Left colon (tissue), 2 donors: Measurements from ENCODE around the gene SIT1. TPM values are rescaled to one million over a fixed set of nuclear protein-coding genes. Genes with fewer than 3 reads are reported as not detected.
"Not testable (repeated sequence)": the region's sequence is repeated elsewhere in the genome, so short reads cannot be mapped to it uniquely, and the experiment has no call there.

Source experiments
- ATAC-seq: fragments of 200-7000 bp; cut with Tn5 transposase; one replicate; pipeline ENCODE4 v1.9.1; 2020; ENCODE audit warnings: mild to moderate bottlenecking, moderate library complexity
- DNase-seq, 2 donors: peaks; one replicate each; pipeline ENCODE4 v3.0.0-alpha.2; 2020
- intact Hi-C, 2 donors: fragments of 100-400 bp; cut with DNase I in 1 of 2; cut with micrococcal nuclease in 1 of 2; formaldehyde crosslinking; loops; one replicate each; pipeline versions ENCODE4 v1.11.2 to v1.14.0; 2022; cut with DNase I, micrococcal nuclease
- total RNA-seq, 2 donors: library from RNA; stranded (reverse); fragmentation: NEBNext Ultra II Directional; extraction: Animal tissue kit (Norgen Biotek cat#: 25700); gene quantifications; one replicate each; pipeline ENCODE4 v1.2.1, GENCODE V29; 2021
- donor health status: DM: no; HTN: no; CAD: no.
- donor health status: DM: yes; HTN: yes; CAD: no.

The SIT1 gene
- total RNA-seq, 2 donors from 2014 or later: 0.46 to 1.4 TPM

DNA sequence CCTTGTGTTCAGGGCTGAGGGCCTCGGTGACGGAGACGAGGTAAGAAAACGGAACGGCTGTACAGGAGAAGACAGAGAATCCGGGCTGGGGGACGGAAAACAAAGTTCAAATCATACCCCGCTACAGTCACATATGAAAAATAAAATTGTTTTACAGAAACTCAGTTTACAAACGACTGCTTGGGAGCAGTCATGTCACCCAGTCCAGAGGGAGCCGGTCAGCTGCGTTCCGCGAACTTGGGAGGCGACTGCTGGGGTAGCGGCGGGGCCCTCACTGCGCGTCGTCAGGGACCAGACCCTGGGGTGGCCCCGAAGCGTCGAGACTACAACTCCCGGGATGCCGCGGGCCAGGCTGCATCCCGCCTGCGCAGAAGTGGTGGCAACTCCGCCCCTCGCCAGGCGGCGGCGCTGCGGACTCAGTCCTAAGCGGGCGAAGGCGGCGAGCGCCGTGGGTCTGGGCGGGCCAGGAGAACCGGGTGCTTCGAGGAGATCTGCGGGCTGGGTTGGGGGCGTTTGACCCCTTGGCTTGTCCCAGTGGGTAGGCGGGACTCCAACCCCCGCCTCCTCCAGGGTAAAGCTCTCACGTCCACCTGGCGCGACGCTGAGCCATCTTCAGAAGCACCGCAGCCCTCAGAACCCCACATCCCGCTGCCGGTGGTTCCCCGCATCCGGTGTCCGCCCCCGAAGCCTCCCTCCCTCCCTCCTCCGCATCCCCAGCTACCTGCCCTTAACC lies 4.0 kb downstream of the SIT1 start:
- intact Hi-C loops: no loop called here
- DNase-seq (peak; percentile 89 to 96), ATAC-seq (peak; percentile 91)

GRCh38 chr9:35646153-35646532 lies 4.6 kb downstream of the SIT1 start:
- ATAC-seq: peak; percentile 72
- peak; percentile 56 to 63 for DNase-seq
- intact Hi-C loops: no loop called here

DNA sequence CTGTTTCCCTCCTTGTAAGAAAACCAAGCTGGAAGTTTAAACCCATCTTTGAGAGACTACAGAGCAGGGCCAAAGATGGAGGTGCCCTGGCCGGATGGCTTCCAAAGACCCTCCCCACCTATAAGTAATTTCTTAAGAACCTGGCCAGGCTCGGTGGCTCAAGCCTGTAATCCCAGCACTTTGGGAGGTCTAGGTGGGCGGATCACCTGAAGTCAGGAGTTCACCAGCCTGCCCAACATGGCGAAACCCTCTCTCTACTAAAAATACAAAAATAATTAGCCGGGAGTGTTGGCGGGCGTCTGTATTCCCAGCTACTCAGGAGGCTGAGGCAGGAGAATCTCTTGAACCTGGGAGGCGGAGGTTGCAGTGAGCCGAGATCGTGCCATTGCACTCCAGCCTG lies 5.0 kb downstream of the SIT1 start:
- intact Hi-C loops, DNase-seq, ATAC-seq: not testable (repeated sequence)

DNA sequence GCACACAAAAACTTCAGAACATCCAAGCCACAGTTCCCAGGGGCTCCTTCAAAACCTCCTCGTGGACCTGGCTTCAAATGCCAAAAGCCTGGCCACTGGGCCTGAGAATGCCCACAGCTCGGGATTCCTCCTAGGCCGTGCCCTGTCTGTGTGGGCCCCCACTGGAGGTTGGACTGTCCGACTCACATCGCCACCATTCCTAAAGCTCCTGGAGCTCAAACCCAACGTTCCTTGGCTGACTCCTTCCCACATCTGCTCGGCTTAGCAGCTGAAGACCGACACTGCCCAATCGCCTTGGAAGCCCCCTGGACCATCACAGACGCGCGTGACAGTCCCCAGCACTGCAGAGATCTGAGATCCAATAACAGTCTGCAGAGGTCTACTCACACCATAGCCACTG lies 7.7 kb downstream of the SIT1 start:
- DNase-seq (no peak), ATAC-seq (no peak)
- intact Hi-C loops: no loop called here

DNA sequence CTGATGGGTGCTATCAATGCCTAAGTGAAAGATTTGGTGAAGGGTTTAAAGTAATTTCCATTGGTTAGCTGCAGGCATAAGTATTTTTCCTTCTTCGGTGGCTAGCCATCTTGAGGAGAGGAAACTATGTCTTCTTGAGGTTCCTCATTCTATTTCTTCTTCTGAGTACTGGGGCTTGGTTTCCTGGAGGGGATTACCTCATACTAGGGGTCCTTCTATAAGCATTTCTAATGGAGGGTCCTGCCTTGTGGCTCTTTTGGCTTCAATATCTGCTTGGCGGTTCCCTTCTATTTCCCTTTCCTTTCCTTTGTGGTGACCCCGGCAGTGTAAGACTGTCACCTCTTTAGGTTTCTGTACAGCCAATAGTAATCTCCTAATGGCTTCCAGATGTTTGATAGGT lies 9.3 kb downstream of the SIT1 start:
- intact Hi-C loops, ATAC-seq, DNase-seq: not testable (repeated sequence)

- intact Hi-C loops, ATAC-seq, DNase-seq: not testable (repeated sequence)
Measured at GRCh38 chr9:35640431-35640830, 10.3 kb downstream of the SIT1 start.

GRCh38 chr9:35639631-35640030 lies 11.1 kb downstream of the SIT1 start:
- ATAC-seq (no peak), DNase-seq (no peak)
- intact Hi-C loops: no loop called here

GRCh38 chr9:35639225-35639624 lies 11.5 kb downstream of the SIT1 start:
- DNase-seq, intact Hi-C loops, ATAC-seq: not testable (repeated sequence)

DNA sequence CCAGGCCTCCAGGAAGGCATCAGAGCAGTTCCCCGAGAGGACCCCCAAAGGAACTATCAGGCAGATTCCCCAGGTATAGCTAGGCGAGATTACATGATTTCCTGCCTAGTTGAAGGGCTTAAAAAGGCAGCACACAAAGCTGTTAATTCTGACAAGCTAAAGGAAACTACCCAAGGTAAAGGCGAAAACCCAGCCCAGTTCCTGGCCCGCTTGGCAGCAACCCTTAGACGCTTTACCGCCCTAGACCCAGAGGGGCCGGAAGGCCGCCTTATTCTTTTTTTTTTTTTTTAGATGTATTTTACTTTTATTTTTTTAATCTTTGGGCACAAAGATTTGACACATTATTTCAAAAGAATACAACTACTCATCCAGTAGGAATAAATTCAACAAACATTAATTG lies 12.0 kb downstream of the SIT1 start:
- DNase-seq, intact Hi-C loops, ATAC-seq: not testable (repeated sequence)

DNA sequence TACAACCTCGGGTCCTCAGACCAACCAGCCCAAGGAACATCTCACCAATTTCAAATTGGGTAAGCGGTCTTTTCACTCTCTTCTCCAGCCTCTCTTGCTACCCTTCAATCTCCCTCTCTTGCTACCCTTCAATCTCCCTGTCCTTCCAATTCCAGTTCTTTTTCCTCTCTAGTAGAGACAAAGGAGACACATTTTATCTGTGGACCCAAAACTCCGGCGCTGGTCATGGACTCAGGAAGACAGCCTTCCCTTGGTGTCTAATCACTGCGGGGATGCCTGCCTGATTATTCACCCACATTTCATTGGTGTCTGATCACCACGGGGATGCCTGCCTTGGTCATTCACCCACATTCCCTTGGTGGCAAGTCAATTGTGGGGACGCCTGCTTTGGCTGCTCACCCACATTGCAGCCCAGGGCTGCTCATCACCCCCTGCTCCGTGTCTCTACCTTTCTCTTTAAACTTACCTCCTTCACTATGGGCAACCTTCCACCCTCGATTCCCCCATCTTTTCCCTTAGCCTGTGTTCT lies 13.2 kb downstream of the SIT1 start:
- DNase-seq, ATAC-seq, intact Hi-C loops: not testable (repeated sequence)

DNA sequence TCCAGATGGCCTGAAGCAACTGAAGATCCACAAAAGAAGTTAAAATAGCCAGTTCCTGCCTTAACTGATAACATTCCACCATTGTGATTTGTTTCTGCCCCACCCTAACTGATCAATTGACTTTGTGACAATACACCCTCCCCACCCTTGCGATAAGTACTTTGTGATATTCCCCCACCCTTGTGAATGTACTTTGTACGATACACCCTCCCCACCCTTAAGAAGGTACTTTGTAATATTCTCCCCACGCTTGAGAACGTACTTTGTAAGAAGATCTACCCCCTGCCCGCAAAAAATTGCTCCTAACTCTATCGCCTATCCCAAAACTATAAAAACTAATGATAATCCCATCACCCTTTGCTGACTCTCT lies 13.9 kb downstream of the SIT1 start:
- ATAC-seq, DNase-seq, intact Hi-C loops: not testable (repeated sequence)

GRCh38 chr9:35636135-35636876 lies 14.4 kb downstream of the SIT1 start:
- no peak for ATAC-seq

GRCh38 chr9:35635730-35636129 lies 15.0 kb downstream of the SIT1 start:
- intact Hi-C loops: no loop called here
- ATAC-seq (no peak), DNase-seq (no peak)

More at GRCh38 chr9:35636135-35636876, 14.4 kb downstream of the SIT1 start:
- intact Hi-C loops: no loop called here
- no peak for DNase-seq

DNA sequence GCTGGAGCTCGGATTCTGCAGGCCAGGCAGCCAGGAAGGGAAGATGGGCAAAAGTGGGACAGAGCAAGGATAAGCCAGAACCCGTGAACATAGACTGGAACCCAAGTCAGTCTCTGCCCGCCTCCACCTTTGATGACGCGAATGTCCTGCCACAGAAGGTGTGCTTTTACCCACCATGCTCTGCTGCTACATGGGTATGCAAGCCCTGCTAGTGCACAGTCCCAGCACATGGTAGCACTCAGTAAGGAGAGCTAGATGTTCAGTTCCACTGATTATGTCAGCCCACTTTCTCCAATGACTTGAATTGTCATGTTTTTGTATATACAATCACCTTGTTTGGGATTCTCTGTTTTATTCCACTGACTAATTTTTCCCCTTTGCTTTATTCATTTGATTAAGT lies 21.1 kb downstream of the SIT1 start:
- no peak for ATAC-seq
- intact Hi-C loops: no loop called here
- DNase-seq: no peak

GRCh38 chr9:35628389-35628991 lies 22.2 kb downstream of the SIT1 start:
- no peak for DNase-seq
- no peak for ATAC-seq
- intact Hi-C loops: no loop called here

DNA sequence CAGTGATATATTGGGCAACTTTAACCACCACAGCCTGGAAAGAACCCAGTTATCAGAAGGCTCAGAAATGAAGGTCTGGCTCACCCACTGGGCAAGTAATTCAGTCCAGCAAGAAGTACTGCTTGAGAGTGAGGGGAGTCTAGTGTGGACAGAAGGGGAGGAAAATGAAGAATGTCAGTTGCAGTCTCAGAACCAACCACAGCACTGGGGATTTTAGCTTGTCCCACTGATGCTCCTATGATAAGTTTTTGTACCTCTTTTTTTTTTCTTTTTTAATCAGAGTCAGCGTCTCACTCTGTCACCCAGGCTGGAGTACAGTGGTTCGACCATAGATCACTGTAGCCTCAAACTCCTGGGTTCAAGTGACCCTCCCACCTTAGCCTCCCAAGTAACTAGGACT lies 23.2 kb downstream of the SIT1 start:
- ATAC-seq: no peak
- intact Hi-C loops: no loop called here
- no peak for DNase-seq

GRCh38 chr9:35619800-35620158 lies 31.0 kb downstream of the SIT1 start:
- DNase-seq (no peak), ATAC-seq (no peak)
- intact Hi-C loops: no loop called here

- peak in 1 of 2 donors; percentile 56 for DNase-seq
- ATAC-seq: peak; percentile 26
- intact Hi-C loops: no loop called here
Measured at GRCh38 chr9:35618854-35619799, 31.6 kb downstream of the SIT1 start.

GRCh38 chr9:35618325-35618727 lies 32.4 kb downstream of the SIT1 start, which contains the start of gene CD72:
Gene CD72, minus strand, starts transcription at chr9:35618413. Its CDS starts 110 bp downstream, at chr9:35618303.
- no peak for DNase-seq
- no peak for ATAC-seq
- intact Hi-C loops: no loop called here
